ENCODE results near the gene CRK. TPM values are rescaled to one million over a fixed set of nuclear protein-coding genes. Genes with fewer than 3 reads are reported as not detected.

CRK gene
- total RNA-seq, 4 donors from 2014 or later = 72.7 to 98.4 (median 77.2) TPM

DNA sequence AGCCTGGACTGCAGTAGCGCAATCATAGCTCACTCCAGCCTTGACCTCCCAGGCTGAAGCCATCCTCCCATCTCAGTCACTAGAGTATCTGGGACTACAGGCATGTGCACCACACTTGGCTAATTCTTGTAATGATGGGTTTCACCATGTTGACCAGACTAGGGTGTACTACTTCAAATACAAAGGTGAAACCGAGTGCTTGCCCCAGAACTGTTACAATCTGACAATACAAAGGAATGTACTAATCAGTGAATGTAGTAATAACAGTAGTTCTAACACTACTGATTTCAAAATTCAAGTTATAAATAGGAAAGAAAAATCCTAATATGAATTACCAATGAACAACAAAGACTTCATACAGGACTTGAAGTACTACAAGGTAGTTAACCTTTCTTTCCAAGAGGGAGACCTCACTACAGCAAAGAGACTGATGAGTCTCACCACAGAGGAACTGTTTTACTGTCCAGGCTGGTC is 24.4 kb downstream of the CRK start:
- ATAC-seq = no peak
- Histone ChIP-seq H3K9me3 (no peaks in the 10 kb centered on the region), H3K4me3 (no peak overlapping the region), H3K27ac (no peak overlapping the region), H3K4me1 (peaks cover 0 to 36% (median 0%) of the 10 kb centered on the region in 3 donors), H3K27me3 (no peaks in the 10 kb centered on the region), H3K36me3 (peaks cover 0 to 82% of the 10 kb centered on the region in 2 donors)
- TF ChIP-seq POLR2AphosphoS5 (IDR thresholded peaks at IDR 0.05) (no peak), EP300 (IDR thresholded peaks at IDR 0.05) (no peak), POLR2A (IDR thresholded peaks at IDR 0.05) (no peak)
- TF ChIP-seq, protein P1, sequence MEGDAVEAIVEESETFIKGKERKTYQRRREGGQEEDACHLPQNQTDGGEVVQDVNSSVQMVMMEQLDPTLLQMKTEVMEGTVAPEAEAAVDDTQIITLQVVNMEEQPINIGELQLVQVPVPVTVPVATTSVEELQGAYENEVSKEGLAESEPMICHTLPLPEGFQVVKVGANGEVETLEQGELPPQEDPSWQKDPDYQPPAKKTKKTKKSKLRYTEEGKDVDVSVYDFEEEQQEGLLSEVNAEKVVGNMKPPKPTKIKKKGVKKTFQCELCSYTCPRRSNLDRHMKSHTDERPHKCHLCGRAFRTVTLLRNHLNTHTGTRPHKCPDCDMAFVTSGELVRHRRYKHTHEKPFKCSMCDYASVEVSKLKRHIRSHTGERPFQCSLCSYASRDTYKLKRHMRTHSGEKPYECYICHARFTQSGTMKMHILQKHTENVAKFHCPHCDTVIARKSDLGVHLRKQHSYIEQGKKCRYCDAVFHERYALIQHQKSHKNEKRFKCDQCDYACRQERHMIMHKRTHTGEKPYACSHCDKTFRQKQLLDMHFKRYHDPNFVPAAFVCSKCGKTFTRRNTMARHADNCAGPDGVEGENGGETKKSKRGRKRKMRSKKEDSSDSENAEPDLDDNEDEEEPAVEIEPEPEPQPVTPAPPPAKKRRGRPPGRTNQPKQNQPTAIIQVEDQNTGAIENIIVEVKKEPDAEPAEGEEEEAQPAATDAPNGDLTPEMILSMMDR (IDR thresholded peaks at IDR 0.05) = no peak
- 73 to 80% methylated on average over 2 of the region's 2 CpGs for WGBS, 2 donors (ENCODE audit: low coverage in 1 of 2)

DNA sequence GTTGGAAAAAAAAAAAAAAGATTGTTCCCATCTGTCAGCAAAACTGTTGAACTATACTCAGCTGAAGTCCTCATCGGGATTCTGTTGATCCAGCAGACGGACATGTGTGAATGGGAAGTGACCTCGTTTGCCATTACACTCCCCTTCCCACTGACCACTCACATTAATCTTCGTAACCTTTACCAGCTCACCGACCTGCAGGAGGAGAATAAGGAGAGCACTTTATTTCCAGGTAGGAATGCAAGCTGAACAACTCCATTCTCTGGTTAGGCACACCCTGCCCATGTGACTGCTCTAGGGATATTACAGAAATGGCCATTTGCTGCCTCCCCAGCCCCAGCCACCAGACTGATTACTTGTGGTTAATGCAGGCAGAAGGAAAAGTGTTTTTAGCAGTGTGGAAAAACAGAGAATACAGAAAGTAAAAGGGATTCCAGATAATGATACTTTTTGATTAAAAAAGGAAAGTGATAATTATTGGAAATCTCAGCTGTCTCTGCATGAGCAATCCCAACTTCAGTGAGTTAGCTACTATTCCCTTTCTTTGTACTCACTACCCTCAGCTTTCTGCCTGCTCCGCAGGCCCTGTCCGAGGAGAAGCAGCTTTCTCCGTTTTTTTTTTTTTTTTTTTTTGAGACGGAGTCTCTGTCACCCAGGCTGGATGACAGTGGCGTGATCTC is 32.4 kb downstream of the CRK start:
- no peak overlapping the region for H3K4me3 ChIP-seq
- peaks cover 0 to 21% (median 0%) of the 10 kb centered on the region in 3 donors for H3K4me1 ChIP-seq
- TF ChIP-seq POLR2AphosphoS5 (IDR thresholded peaks at IDR 0.05) (no peak), EP300 (IDR thresholded peaks at IDR 0.05) (no peak), POLR2A (IDR thresholded peaks at IDR 0.05) (no peak)
- TF ChIP-seq, protein P1 (IDR thresholded peaks at IDR 0.05) = no peak
- 41 to 49% methylated on average over 4 to 8 of the region's 10 CpGs for WGBS, 2 donors (ENCODE audit: low coverage in 1 of 2)
- peaks cover 0 to 89% of the 10 kb centered on the region in 2 donors for H3K36me3 ChIP-seq
- ATAC-seq = no peak
- H3K27me3 ChIP-seq = no peaks in the 10 kb centered on the region
- peak overlapping the region in 2 of 4 donors; percentile 0 to 12 for H3K27ac ChIP-seq
- no peaks in the 10 kb centered on the region for H3K9me3 ChIP-seq

DNA sequence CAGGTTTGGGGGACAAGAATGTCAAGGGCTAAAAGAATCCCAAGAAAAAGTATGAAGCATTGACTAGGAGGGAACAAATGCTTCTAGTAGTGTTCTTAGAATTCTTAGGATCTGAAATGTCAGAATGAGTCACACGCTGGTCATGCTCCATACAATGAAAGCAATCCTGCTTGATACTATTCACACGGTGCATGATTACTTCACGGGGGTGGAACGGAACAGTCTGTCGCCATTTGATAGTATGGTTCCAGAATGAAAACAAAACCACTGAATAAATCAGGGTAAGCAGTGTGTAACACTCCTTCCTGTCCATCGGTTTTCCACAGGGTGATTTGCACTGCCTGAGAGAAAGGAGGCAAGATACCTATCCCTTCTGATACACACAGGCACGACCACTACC is 33.1 kb downstream of the CRK start:
- H3K4me1 ChIP-seq = peaks cover 0 to 21% (median 0%) of the 10 kb centered on the region in 3 donors
- peak overlapping the region in 3 of 4 donors; percentile 0 to 43 (median 13) for H3K27ac ChIP-seq
- no peak for ATAC-seq
- 33 to 60% methylated on average over 2 to 7 of the region's 7 CpGs for WGBS, 2 donors (ENCODE audit: low coverage in 1 of 2)
- TF ChIP-seq EP300 (IDR thresholded peaks at IDR 0.05) (no peak), POLR2A (IDR thresholded peaks at IDR 0.05) (no peak), POLR2AphosphoS5 (IDR thresholded peaks at IDR 0.05) (peak; percentile 66)
- TF ChIP-seq, protein P1 (IDR thresholded peaks at IDR 0.05) = no peak
- H3K9me3 ChIP-seq = no peaks in the 10 kb centered on the region
- H3K27me3 ChIP-seq = no peaks in the 10 kb centered on the region
- peaks cover 0 to 90% of the 10 kb centered on the region in 2 donors for H3K36me3 ChIP-seq
- H3K4me3 ChIP-seq = no peak overlapping the region

DNA sequence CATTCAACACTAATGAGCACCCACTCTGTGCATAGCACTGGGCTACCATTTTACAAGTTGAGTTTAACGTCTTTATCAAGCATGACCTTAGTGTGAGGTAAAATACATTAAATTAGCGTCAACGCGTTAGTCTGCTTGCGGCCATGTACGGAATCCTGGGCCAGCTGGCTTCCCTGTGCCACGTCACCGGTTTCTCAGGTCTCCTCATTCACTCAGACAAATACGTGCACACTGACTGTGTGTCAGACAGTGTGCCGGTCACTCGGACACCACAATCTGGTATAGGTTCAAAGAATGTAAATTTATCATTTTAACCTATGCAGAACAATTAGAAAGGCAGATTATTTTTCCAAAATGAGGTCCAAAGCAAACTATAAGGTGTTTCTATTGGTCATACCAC is 34.6 kb downstream of the CRK start:
- TF ChIP-seq, protein P1 (IDR thresholded peaks at IDR 0.05) = no peak
- no peak for TF ChIP-seq EP300 (IDR thresholded peaks at IDR 0.05)
- no peak for TF ChIP-seq POLR2AphosphoS5 (IDR thresholded peaks at IDR 0.05)
- TF ChIP-seq POLR2A (IDR thresholded peaks at IDR 0.05) = no peak
- no peak overlapping the region for H3K27ac ChIP-seq
- WGBS, 2 donors (ENCODE audit: low coverage in 1 of 2) = 90 to 92% methylated on average over 11 of the region's 11 CpGs
- peaks cover 0 to 89% of the 10 kb centered on the region in 2 donors for H3K36me3 ChIP-seq
- no peak for ATAC-seq
- no peaks in the 10 kb centered on the region for H3K27me3 ChIP-seq
- H3K9me3 ChIP-seq = no peaks in the 10 kb centered on the region
- no peak overlapping the region for H3K4me3 ChIP-seq
- H3K4me1 ChIP-seq = peaks cover 0 to 21% (median 0%) of the 10 kb centered on the region in 3 donors

DNA sequence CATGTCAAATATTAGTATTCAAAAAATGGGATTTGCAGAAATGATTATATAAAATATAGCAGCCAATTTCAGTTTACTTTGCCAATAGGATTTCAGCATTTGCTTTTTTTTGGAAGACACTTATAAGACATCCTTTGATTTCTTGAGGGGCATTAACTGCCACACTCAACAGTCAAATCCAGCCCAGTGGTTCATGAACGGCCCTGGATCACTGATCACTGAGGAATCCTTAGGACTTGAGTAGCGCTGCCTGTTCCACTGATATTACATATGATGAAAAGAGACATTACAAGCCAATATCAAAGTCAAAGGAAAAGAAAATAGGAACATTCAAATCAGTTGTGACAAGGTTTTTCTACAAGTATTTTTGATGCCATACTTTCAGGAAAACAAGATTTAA is 35.1 kb downstream of the CRK start:
- peaks cover 0 to 86% of the 10 kb centered on the region in 2 donors for H3K36me3 ChIP-seq
- 72 to 89% methylated on average over 2 of the region's 2 CpGs for WGBS, 2 donors (ENCODE audit: low coverage in 1 of 2)
- ATAC-seq = no peak
- H3K27me3 ChIP-seq = no peaks in the 10 kb centered on the region
- TF ChIP-seq POLR2AphosphoS5 (IDR thresholded peaks at IDR 0.05) (no peak), POLR2A (IDR thresholded peaks at IDR 0.05) (no peak), EP300 (IDR thresholded peaks at IDR 0.05) (no peak)
- TF ChIP-seq, protein P1 (IDR thresholded peaks at IDR 0.05) = no peak
- H3K27ac ChIP-seq = no peak overlapping the region
- H3K9me3 ChIP-seq = no peaks in the 10 kb centered on the region
- peaks cover 0 to 21% (median 0%) of the 10 kb centered on the region in 3 donors for H3K4me1 ChIP-seq
- no peak overlapping the region for H3K4me3 ChIP-seq

All from gastroesophageal sphincter (tissue), 4 donors.